ENCODE measurements around the gene HEATR5A.

DNA sequence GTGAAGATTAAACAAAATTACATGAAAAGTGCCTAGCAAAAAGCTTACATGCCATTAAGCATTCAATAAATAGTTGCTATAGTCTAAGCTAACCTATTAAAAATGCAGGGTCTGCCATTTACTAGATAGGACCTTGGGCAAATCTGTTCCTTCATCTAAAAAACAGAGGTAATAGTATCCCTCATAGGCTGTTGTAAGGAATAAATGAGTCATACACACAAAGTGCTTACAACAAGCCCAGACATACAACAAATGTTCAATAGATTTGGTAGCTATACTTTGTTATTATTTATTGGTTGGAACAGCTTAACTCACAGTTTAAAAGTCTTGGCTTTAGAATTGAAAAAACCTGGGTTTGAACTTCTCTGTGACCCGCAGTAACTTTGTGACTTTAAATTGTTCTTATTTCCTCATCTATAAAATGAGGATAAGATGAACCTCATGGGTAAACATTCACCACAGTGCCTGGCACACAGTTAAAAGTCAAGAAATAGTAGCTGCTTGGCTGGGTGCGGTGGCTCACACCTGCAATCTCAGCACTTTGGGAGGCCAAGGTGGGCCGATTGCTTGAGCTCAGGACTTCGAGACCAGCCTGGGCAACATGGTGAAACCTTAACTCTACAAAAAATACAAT is 24.7 kb downstream of the HEATR5A start:
- TF ChIP-seq, protein P1, sequence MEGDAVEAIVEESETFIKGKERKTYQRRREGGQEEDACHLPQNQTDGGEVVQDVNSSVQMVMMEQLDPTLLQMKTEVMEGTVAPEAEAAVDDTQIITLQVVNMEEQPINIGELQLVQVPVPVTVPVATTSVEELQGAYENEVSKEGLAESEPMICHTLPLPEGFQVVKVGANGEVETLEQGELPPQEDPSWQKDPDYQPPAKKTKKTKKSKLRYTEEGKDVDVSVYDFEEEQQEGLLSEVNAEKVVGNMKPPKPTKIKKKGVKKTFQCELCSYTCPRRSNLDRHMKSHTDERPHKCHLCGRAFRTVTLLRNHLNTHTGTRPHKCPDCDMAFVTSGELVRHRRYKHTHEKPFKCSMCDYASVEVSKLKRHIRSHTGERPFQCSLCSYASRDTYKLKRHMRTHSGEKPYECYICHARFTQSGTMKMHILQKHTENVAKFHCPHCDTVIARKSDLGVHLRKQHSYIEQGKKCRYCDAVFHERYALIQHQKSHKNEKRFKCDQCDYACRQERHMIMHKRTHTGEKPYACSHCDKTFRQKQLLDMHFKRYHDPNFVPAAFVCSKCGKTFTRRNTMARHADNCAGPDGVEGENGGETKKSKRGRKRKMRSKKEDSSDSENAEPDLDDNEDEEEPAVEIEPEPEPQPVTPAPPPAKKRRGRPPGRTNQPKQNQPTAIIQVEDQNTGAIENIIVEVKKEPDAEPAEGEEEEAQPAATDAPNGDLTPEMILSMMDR (IDR thresholded peaks at IDR 0.05): no peak
- TF ChIP-seq ZFX (IDR thresholded peaks at IDR 0.05; ENCODE audit: borderline replicate concordance): no peak
